OCI-LY7 (cell line): ENCODE results near the gene MMP11.

Source experiments
- CTCF ChIP-seq: fragments of 200-600 bp; sonication (generic); conservative IDR thresholded peaks from 2 replicates; pipeline ENCODE4 v1.5.1; 2014; ENCODE audit warnings: mild to moderate bottlenecking, antibody characterized with exemption, low read length, moderate library complexity, mixed read lengths
- EZH2phosphoT487 ChIP-seq: fragments of 200-600 bp; sonication (generic); IDR thresholded peaks from 2 replicates; pipeline ENCODE4 v1.6.1; 2018; ENCODE audit warnings: low read depth, borderline replicate concordance, mild to moderate bottlenecking, mixed run types, antibody characterized with exemption, low read length, moderate library complexity, mixed read lengths

GRCh38 chr22:23833017-23833751, 60.5 kb downstream of the MMP11 start:
- TF ChIP-seq CTCF = no peak
- no peak for TF ChIP-seq EZH2phosphoT487
